Body of pancreas (tissue), 4 donors: ENCODE results near the gene HOXA13.

ENCODE experiments used
- CTCF ChIP-seq, 7 experiments: fragments of 450-650 bp in 4 of 7; fragments of 200-600 bp in 3 of 7; sonication (generic) in 3 of 7; IDR thresholded peaks; one replicate each; pipeline ENCODE4 v1.5.1; 2016 to 2019; ENCODE audit warnings: antibody characterized with exemption in 7 of 7
- POLR2A ChIP-seq, 3 donors: fragments of 450-650 bp; IDR thresholded peaks; one replicate each; pipeline ENCODE4 v1.6.1; 2016; ENCODE audit warnings: antibody characterized with exemption in 3 of 3, mild to moderate bottlenecking in 2 of 3

GRCh38 chr7:27160145-27160545 lies 39.7 kb downstream of the HOXA13 start:
- TF ChIP-seq POLR2A (IDR thresholded peaks at IDR 0.05) = no peak
- TF ChIP-seq CTCF (IDR thresholded peaks at IDR 0.05) = no peak
